CD4-positive, alpha-beta T cell (primary cell): Measurements from ENCODE around the gene ZNF613. TPM values are rescaled to one million over a fixed set of nuclear protein-coding genes. Genes with fewer than 3 reads are reported as not detected.
A peak's percentile ranks its signal among the peaks of the same experiment; 100 is the strongest.
"Not testable (repeated sequence)": the region's sequence is repeated elsewhere in the genome, so short reads cannot be mapped to it uniquely, and the experiment has no call there.

Experiments
- ATAC-seq: fragments of 200-7000 bp; cut with Tn5 transposase; one replicate; pipeline ENCODE4 v1.10.0; 2022; ENCODE audit warnings: mild to moderate bottlenecking; ENCODE audit not compliant: poor library complexity
- CTCF ChIA-PET: fragments of 350-600 bp; sonication (Branson Sonifier 250); formaldehyde crosslinking; loops from one replicate; lab custom pipeline; 2021; ENCODE audit warnings: antibody characterized with exemption, inconsistent platforms; lab: Charles Lee
- POLR2A ChIA-PET: fragments of 350-600 bp; sonication (Branson Sonifier 250); formaldehyde crosslinking; loops from one replicate; lab custom pipeline; 2021; ENCODE audit warnings: antibody characterized with exemption, inconsistent platforms; lab: Charles Lee
- DNase-seq, 14 experiments: peaks; one replicate each; pipeline ENCODE4 v3.0.0-alpha.2; 2013 to 2020; ENCODE audit warnings: mixed read lengths in 2 of 14
- H3K27ac ChIP-seq, 2 donors: one replicate each; pipeline versions ENCODE4 v1.5.1 to v1.7.0; 2013; ENCODE audit warnings: low read length in 2 of 2, low read depth in 1 of 2, mild to moderate bottlenecking in 1 of 2
- H3K27me3 ChIP-seq, 2 experiments: 1 replicate in 1 of 2; 2 replicates in 1 of 2; pipeline versions ENCODE4 v1.6.1 to v1.7.0; 2013; ENCODE audit warnings: low read length in 2 of 2, control low read depth in 1 of 2, mild to moderate bottlenecking in 1 of 2, moderate library complexity in 1 of 2; ENCODE audit not compliant: insufficient read depth in 2 of 2, control insufficient read depth in 1 of 2
- H3K36me3 ChIP-seq: one replicate; pipeline ENCODE4 v1.6.1; 2013; ENCODE audit warnings: low read length, control low read depth; ENCODE audit not compliant: insufficient read depth
- H3K4me1 ChIP-seq: one replicate; pipeline ENCODE4 v1.6.1; 2013; ENCODE audit warnings: low read length, control low read depth; ENCODE audit not compliant: insufficient read depth
- H3K4me3 ChIP-seq: one replicate; pipeline ENCODE4 v1.5.1; 2013; ENCODE audit warnings: mild to moderate bottlenecking, low read length, moderate library complexity
- H3K9me3 ChIP-seq, 2 experiments: 1 replicate in 1 of 2; 2 replicates in 1 of 2; pipeline versions ENCODE4 v1.6.1 to v1.7.0; 2013; ENCODE audit warnings: low read length in 2 of 2, mild to moderate bottlenecking in 2 of 2, control low read depth in 1 of 2, moderate library complexity in 1 of 2; ENCODE audit not compliant: control insufficient read depth in 1 of 2, insufficient read depth in 1 of 2
- H3K27ac Mint-ChIP-seq: one replicate; pipeline ENCODE4 v1.8.0; 2020; ENCODE audit warnings: mixed read lengths
- H3K27me3 Mint-ChIP-seq: one replicate; pipeline ENCODE4 v1.8.0; 2021; ENCODE audit warnings: mixed read lengths
- H3K36me3 Mint-ChIP-seq: one replicate; pipeline ENCODE4 v1.8.0; 2021; ENCODE audit warnings: low read depth, mixed read lengths
- H3K4me1 Mint-ChIP-seq: one replicate; pipeline ENCODE4 v1.8.0; 2021; ENCODE audit warnings: low read depth, mixed read lengths
- H3K4me3 Mint-ChIP-seq: one replicate; pipeline ENCODE4 v1.8.0; 2020; ENCODE audit warnings: mild to moderate bottlenecking, mixed read lengths
- H3K9me3 Mint-ChIP-seq: one replicate; pipeline ENCODE4 v1.8.0; 2020; ENCODE audit warnings: mixed read lengths
- CTCF ChIP-seq: fragments of 200-600 bp; IDR thresholded peaks from one replicate; pipeline ENCODE4 v1.8.0; 2022; ENCODE audit warnings: antibody characterized with exemption, mild to moderate bottlenecking
- intact Hi-C, 2 experiments: fragments of 100-400 bp; cut with DNase I in 1 of 2; cut with micrococcal nuclease in 1 of 2; formaldehyde crosslinking; loops; one replicate each; pipeline versions ENCODE4 v1.15.1 to v1.9.0; 2023 to 2025; cut with DNase I, micrococcal nuclease
- total RNA-seq, 174 experiments: library from RNA in 2 of 174; stranded (reverse) in 2 of 174; gene quantifications; one replicate each; pipeline ENCODE4 v1.2.3 and lab custom pipeline; 2021 to 2026

ZNF613 gene
- total RNA-seq, 2 experiments from 2014 or later: 0.67 to 1.3 TPM

GRCh38 chr19:51980116-51980736 is 53.0 kb downstream of the ZNF613 start:
- peaks cover 20% of the 10 kb centered on the region for H3K9me3 Mint-ChIP-seq
- no peak overlapping the region for H3K4me3 ChIP-seq
- POLR2A ChIA-PET: no interaction called here

GRCh38 chr19:51980926-51981325 is 53.7 kb downstream of the ZNF613 start:
- Mint-ChIP-seq H3K4me1 (peaks cover 16% of the 10 kb centered on the region), H3K9me3 (peaks cover 20% of the 10 kb centered on the region), H3K36me3 (peaks cover 96% of the 10 kb centered on the region)
- H3K27me3 ChIP-seq, DNase-seq, H3K27me3 Mint-ChIP-seq, H3K4me1 ChIP-seq, H3K4me3 Mint-ChIP-seq, H3K27ac ChIP-seq, H3K27ac Mint-ChIP-seq, ATAC-seq, CTCF ChIA-PET, H3K4me3 ChIP-seq, POLR2A ChIA-PET: not testable (repeated sequence)
- H3K36me3 ChIP-seq: peaks cover 39% of the 10 kb centered on the region
- intact Hi-C loops: loop anchor here in 1 of 2 experiments (10.0 kb wide), 1 partner anchor 76 kb away; the partner anchor contains the start of gene ZNF649
- H3K9me3 ChIP-seq: peaks cover 49 to 94% of the 10 kb centered on the region in 2 experiments

More at GRCh38 chr19:51980116-51980736, 53.0 kb downstream of the ZNF613 start:
- TF ChIP-seq CTCF: no peak
- Mint-ChIP-seq H3K27ac (no peak overlapping the region), H3K4me3 (no peak overlapping the region), H3K36me3 (peaks cover 99% of the 10 kb centered on the region), H3K4me1 (peaks cover 13% of the 10 kb centered on the region), H3K27me3 (no peaks in the 10 kb centered on the region)
- ATAC-seq (no peak), DNase-seq (no peak)
- Histone ChIP-seq H3K9me3 (peaks cover 49 to 98% of the 10 kb centered on the region in 2 experiments), H3K36me3 (peaks cover 39% of the 10 kb centered on the region), H3K27ac (no peak overlapping the region), H3K4me1 (no peaks in the 10 kb centered on the region), H3K27me3 (no peaks in the 10 kb centered on the region)
- CTCF ChIA-PET: no interaction called here
- intact Hi-C loops: loop anchor here in 1 of 2 experiments (10.0 kb wide), 1 partner anchor 75 kb away; the partner anchor contains the start of gene ZNF649

GRCh38 chr19:51983361-51983760 is 56.1 kb downstream of the ZNF613 start:
- no peak for TF ChIP-seq CTCF
- Mint-ChIP-seq H3K36me3 (peaks cover 88% of the 10 kb centered on the region), H3K27ac (no peak overlapping the region), H3K9me3 (peaks cover 16% of the 10 kb centered on the region), H3K4me3 (peak overlapping the region; percentile 30), H3K27me3 (no peaks in the 10 kb centered on the region), H3K4me1 (peaks cover 24% of the 10 kb centered on the region)
- ChIA-PET CTCF (no interaction called here), POLR2A (no interaction called here)
- no peak overlapping the region for H3K27ac ChIP-seq
- ATAC-seq: no peak
- H3K9me3 ChIP-seq: peaks cover 48 to 76% of the 10 kb centered on the region in 2 experiments
- H3K4me1 ChIP-seq: peaks cover 17% of the 10 kb centered on the region
- no peaks in the 10 kb centered on the region for H3K27me3 ChIP-seq
- peaks cover 35% of the 10 kb centered on the region for H3K36me3 ChIP-seq
- DNase-seq: no peak
- no peak overlapping the region for H3K4me3 ChIP-seq
- intact Hi-C loops: loop anchor here in 1 of 2 experiments (10.0 kb wide), 1 partner anchor 79 kb away; the partner anchor contains the start of gene ZNF649
